Stomach smooth muscle (tissue), 2 donors: ENCODE results near the gene NDUFB2.

ENCODE experiments used
- H3K27ac ChIP-seq: one replicate; pipeline ENCODE4 v1.7.0; 2013; ENCODE audit warnings: mild to moderate bottlenecking, low read length, inconsistent platforms
- H3K27me3 ChIP-seq, 2 donors: one replicate each; pipeline ENCODE4 v1.7.0; 2013; ENCODE audit warnings: low read length in 2 of 2; ENCODE audit not compliant: insufficient read depth in 2 of 2, control insufficient read depth in 1 of 2
- H3K36me3 ChIP-seq, 2 donors: one replicate each; pipeline ENCODE4 v1.7.0; 2013; ENCODE audit warnings: low read length in 2 of 2; ENCODE audit not compliant: control insufficient read depth in 2 of 2, insufficient read depth in 2 of 2
- H3K4me1 ChIP-seq: one replicate; pipeline ENCODE4 v1.7.0; 2013; ENCODE audit warnings: low read length; ENCODE audit not compliant: control insufficient read depth, insufficient read depth
- H3K4me3 ChIP-seq, 2 donors: one replicate each; pipeline ENCODE4 v1.7.0; 2013; ENCODE audit warnings: low read length in 2 of 2
- H3K9ac ChIP-seq, 2 donors: one replicate each; pipeline ENCODE4 v1.7.0; 2013; ENCODE audit warnings: low read length in 2 of 2, mild to moderate bottlenecking in 1 of 2
- H3K9me3 ChIP-seq, 2 donors: one replicate each; pipeline ENCODE4 v1.7.0; 2013; ENCODE audit warnings: low read length in 2 of 2; ENCODE audit not compliant: control insufficient read depth in 2 of 2
- donor health status: healthy.
- donor health status: Pancreatic carcinoma.

NDUFB2 gene

GRCh38 chr7:140679186-140679585, 17.3 kb upstream of the NDUFB2 start:
- H3K4me3 ChIP-seq, result no peak overlapping the region
- peaks cover 10 to 32% of the 10 kb centered on the region in 2 donors for H3K36me3 ChIP-seq
- no peak overlapping the region for H3K27ac ChIP-seq
- H3K9me3 ChIP-seq, result no peaks in the 10 kb centered on the region
- peaks cover 15% of the 10 kb centered on the region for H3K4me1 ChIP-seq
- H3K9ac ChIP-seq, result no peak overlapping the region
- no peaks in the 10 kb centered on the region for H3K27me3 ChIP-seq

- H3K36me3 ChIP-seq, result peaks cover 10 to 37% of the 10 kb centered on the region in 2 donors
Measured at GRCh38 chr7:140680886-140681285, 15.6 kb upstream of the NDUFB2 start.

GRCh38 chr7:140681766-140682165, 14.7 kb upstream of the NDUFB2 start:
- H3K27ac ChIP-seq, result no peak overlapping the region
- H3K4me3 ChIP-seq, result no peak overlapping the region
- H3K4me1 ChIP-seq, result no peaks in the 10 kb centered on the region
- no peaks in the 10 kb centered on the region for H3K9me3 ChIP-seq
- H3K9ac ChIP-seq, result no peak overlapping the region
- peaks cover 11 to 36% of the 10 kb centered on the region in 2 donors for H3K36me3 ChIP-seq
- H3K27me3 ChIP-seq, result no peaks in the 10 kb centered on the region

More at GRCh38 chr7:140680886-140681285, 15.6 kb upstream of the NDUFB2 start:
- Histone ChIP-seq H3K4me1 (no peaks in the 10 kb centered on the region), H3K9me3 (no peaks in the 10 kb centered on the region), H3K27me3 (no peaks in the 10 kb centered on the region), H3K9ac (no peak overlapping the region), H3K4me3 (no peak overlapping the region), H3K27ac (no peak overlapping the region)

- H3K36me3 ChIP-seq, result peaks cover 19 to 38% of the 10 kb centered on the region in 2 donors
- no peaks in the 10 kb centered on the region for H3K9me3 ChIP-seq
- H3K4me1 ChIP-seq, result no peaks in the 10 kb centered on the region
- H3K9ac ChIP-seq, result no peak overlapping the region
- no peaks in the 10 kb centered on the region for H3K27me3 ChIP-seq
- no peak overlapping the region for H3K4me3 ChIP-seq
- no peak overlapping the region for H3K27ac ChIP-seq
Measured at GRCh38 chr7:140683657-140684056, 12.9 kb upstream of the NDUFB2 start.

GRCh38 chr7:140684066-140684950, 12.2 kb upstream of the NDUFB2 start:
- peaks cover 15 to 34% of the 10 kb centered on the region in 2 donors for H3K36me3 ChIP-seq
- no peak overlapping the region for H3K4me3 ChIP-seq
- no peak overlapping the region for H3K9ac ChIP-seq
- no peak overlapping the region for H3K27ac ChIP-seq
- no peaks in the 10 kb centered on the region for H3K4me1 ChIP-seq
- no peaks in the 10 kb centered on the region for H3K27me3 ChIP-seq
- H3K9me3 ChIP-seq, result no peaks in the 10 kb centered on the region

- no peak overlapping the region for H3K9ac ChIP-seq
- no peaks in the 10 kb centered on the region for H3K4me1 ChIP-seq
- peaks cover 21 to 40% of the 10 kb centered on the region in 2 donors for H3K36me3 ChIP-seq
- H3K27me3 ChIP-seq, result no peaks in the 10 kb centered on the region
- H3K4me3 ChIP-seq, result no peak overlapping the region
- no peak overlapping the region for H3K27ac ChIP-seq
- no peaks in the 10 kb centered on the region for H3K9me3 ChIP-seq
Measured at GRCh38 chr7:140685407-140686087, 11.0 kb upstream of the NDUFB2 start.

GRCh38 chr7:140686921-140687320, 9.6 kb upstream of the NDUFB2 start:
- H3K4me3 ChIP-seq, result no peak overlapping the region
- H3K9ac ChIP-seq, result no peak overlapping the region
- H3K4me1 ChIP-seq, result no peaks in the 10 kb centered on the region
- H3K36me3 ChIP-seq, result peaks cover 21 to 37% of the 10 kb centered on the region in 2 donors
- no peak overlapping the region for H3K27ac ChIP-seq
- H3K27me3 ChIP-seq, result no peaks in the 10 kb centered on the region
- H3K9me3 ChIP-seq, result no peaks in the 10 kb centered on the region

- H3K27me3 ChIP-seq, result no peaks in the 10 kb centered on the region
- peaks cover 17 to 31% of the 10 kb centered on the region in 2 donors for H3K36me3 ChIP-seq
- no peaks in the 10 kb centered on the region for H3K4me1 ChIP-seq
- no peaks in the 10 kb centered on the region for H3K9me3 ChIP-seq
- no peak overlapping the region for H3K9ac ChIP-seq
- H3K27ac ChIP-seq, result no peak overlapping the region
- H3K4me3 ChIP-seq, result no peak overlapping the region
Measured at GRCh38 chr7:140688341-140688740, 8.2 kb upstream of the NDUFB2 start.

GRCh38 chr7:140689199-140690152, 7.0 kb upstream of the NDUFB2 start:
- no peak overlapping the region for H3K27ac ChIP-seq
- H3K27me3 ChIP-seq, result no peaks in the 10 kb centered on the region
- H3K4me1 ChIP-seq, result no peaks in the 10 kb centered on the region
- no peaks in the 10 kb centered on the region for H3K9me3 ChIP-seq
- H3K4me3 ChIP-seq, result no peak overlapping the region
- no peak overlapping the region for H3K9ac ChIP-seq
- peaks cover 14 to 25% of the 10 kb centered on the region in 2 donors for H3K36me3 ChIP-seq

- Histone ChIP-seq H3K36me3 (peaks cover 14 to 26% of the 10 kb centered on the region in 2 donors), H3K4me1 (peaks cover 8% of the 10 kb centered on the region)
Measured at GRCh38 chr7:140691376-140692045, 5.0 kb upstream of the NDUFB2 start.

More at GRCh38 chr7:140691376-140692045, 5.0 kb upstream of the NDUFB2 start:
- Histone ChIP-seq H3K27me3 (no peaks in the 10 kb centered on the region), H3K9ac (no peak overlapping the region), H3K9me3 (no peaks in the 10 kb centered on the region), H3K4me3 (no peak overlapping the region), H3K27ac (no peak overlapping the region)
